Stimulated activated naive CD8-positive, alpha-beta T cell treated with anti-CD3 and anti-CD28 coated beads, Interleukin-15, amount 100 ng/mL, for 72 hours (primary cell): ENCODE measurements around the gene MARS2.
"Not testable (repeated sequence)": the region's sequence is repeated elsewhere in the genome, so short reads cannot be mapped to it uniquely, and the experiment has no call there.

Source experiments
- ATAC-seq: fragments of 150-1000 bp; cut with Tn5 transposase; 2 replicates; pipeline ENCODE4 v1.10.0; 2021; ENCODE audit warnings: mild to moderate bottlenecking, moderate library complexity
- DNase-seq, 2 donors: peaks; one replicate each; pipeline ENCODE4 v3.0.0; 2021 to 2022
- H3K27ac Mint-ChIP-seq, 2 donors: one replicate each; pipeline ENCODE4 v1.8.0; 2022; ENCODE audit warnings: mild to moderate bottlenecking in 2 of 2, mixed read lengths in 2 of 2, moderate library complexity in 2 of 2
- H3K27me3 Mint-ChIP-seq: one replicate; pipeline ENCODE4 v1.8.0; 2022; ENCODE audit warnings: mixed read lengths
- H3K4me1 Mint-ChIP-seq: one replicate; pipeline ENCODE4 v1.8.0; 2022; ENCODE audit warnings: mild to moderate bottlenecking, mixed read lengths
- H3K4me3 Mint-ChIP-seq, 2 donors: one replicate each; pipeline ENCODE4 v1.8.0; 2022; ENCODE audit warnings: mild to moderate bottlenecking in 2 of 2, mixed read lengths in 2 of 2, moderate library complexity in 1 of 2
- H3K9me3 Mint-ChIP-seq, 2 donors: one replicate each; pipeline ENCODE4 v1.8.0; 2022; ENCODE audit warnings: mixed read lengths in 2 of 2

MARS2 gene

DNA sequence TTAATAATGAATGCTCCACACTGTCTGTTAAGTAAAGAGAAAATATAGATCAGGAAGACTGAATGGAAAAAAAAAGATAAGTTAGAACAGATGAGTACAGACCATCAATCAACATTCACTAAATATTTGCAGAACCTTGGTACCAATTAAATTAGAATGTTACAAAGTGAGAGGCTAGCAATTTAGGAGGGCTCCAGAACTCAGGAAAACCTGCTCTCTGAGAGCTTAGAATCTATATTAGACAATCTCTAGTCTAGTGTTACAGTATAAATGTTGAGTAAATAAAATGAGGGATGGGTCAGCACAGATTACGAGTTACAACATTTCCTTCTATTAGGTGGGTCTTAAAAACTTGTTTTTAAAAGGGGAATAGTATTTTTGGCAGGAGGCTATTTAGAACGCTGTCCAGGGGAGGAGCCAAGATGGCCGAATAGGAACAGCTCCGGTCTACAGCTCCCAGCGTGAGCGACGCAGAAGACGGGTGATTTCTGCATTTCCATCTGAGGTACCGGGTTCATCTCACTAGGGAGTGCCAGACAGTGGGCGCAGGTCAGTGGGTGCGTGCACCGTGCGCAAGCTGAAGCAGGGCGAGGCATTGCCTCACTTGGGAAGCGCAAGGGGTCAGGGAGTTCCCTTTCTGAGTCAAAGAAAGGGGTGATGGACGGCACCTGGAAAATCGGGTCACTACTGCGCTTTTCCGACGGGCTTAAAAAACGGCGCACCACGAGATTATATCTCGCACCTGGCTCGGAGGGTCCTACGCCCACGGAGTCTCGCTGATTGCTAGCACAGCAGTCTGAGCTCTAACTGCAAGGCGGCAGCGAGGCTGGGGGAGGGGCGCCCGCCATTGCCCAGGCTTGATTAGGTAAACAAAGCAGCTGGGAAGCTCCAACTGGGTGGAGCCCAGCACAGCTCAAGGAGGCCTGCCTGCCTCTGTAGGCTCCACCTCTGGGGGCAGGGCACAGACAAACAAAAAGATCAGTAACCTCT is 23.7 kb downstream of the MARS2 start:
- ATAC-seq, DNase-seq, H3K4me3 Mint-ChIP-seq, H3K27me3 Mint-ChIP-seq, H3K4me1 Mint-ChIP-seq, H3K27ac Mint-ChIP-seq: not testable (repeated sequence)
- peaks cover 4 to 10% of the 10 kb centered on the region in 2 donors for H3K9me3 Mint-ChIP-seq

DNA sequence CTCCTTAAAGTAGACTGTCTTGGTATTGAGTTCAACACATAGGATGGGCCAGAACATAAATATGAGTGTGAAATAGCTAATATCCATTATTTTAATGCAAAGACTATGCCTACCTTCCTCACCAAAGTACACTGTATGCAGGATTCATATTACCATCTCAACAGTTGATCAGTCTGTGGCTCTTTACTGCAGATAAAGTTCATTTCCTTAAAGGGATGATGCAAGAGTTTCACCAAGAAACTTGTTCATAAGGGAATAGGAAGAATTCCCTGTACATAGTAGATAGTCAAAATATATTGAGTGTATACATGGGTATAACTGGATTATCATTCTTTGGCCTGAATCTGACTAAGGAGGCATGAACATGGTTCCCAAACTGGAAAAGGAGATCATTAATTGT is 35.0 kb downstream of the MARS2 start:
- no peak for DNase-seq
- no peak for ATAC-seq
- no peaks in the 10 kb centered on the region for H3K27me3 Mint-ChIP-seq
- H3K4me3 Mint-ChIP-seq, result no peak overlapping the region
- no peaks in the 10 kb centered on the region for H3K9me3 Mint-ChIP-seq
- H3K27ac Mint-ChIP-seq, result no peak overlapping the region
- H3K4me1 Mint-ChIP-seq, result no peaks in the 10 kb centered on the region
